Prostate gland (tissue), 2 donors: ENCODE results near the gene C1QTNF9. TPM values are rescaled to one million over a fixed set of nuclear protein-coding genes. Genes with fewer than 3 reads are reported as not detected.

Experiments used
- DNase-seq: peaks from one replicate; pipeline ENCODE4 v3.0.0-alpha.2; 2019; ENCODE audit warnings: low spot score
- H3K27ac ChIP-seq, 2 donors: fragments of 200-600 bp; sonication (generic); 2 replicates each; pipeline ENCODE4 v1.5.1; 2017 to 2019
- H3K27me3 ChIP-seq: fragments of 200-600 bp; sonication (generic); replicated peaks from 2 replicates; pipeline ENCODE4 v1.5.1; 2019; ENCODE audit not compliant: insufficient read depth
- H3K36me3 ChIP-seq, 2 donors: fragments of 200-600 bp; sonication (generic); 1 replicate in 1 of 2; 2 replicates in 1 of 2; pipeline versions ENCODE4 v1.5.1 to v1.8.1; 2017 to 2019
- H3K4me1 ChIP-seq: fragments of 200-600 bp; sonication (generic); replicated peaks from 2 replicates; pipeline ENCODE4 v1.5.1; 2019
- H3K4me3 ChIP-seq, 2 donors: fragments of 200-600 bp; sonication (generic); 2 replicates each; pipeline ENCODE4 v1.5.1; 2017 to 2019
- H3K9me3 ChIP-seq: fragments of 200-600 bp; sonication (generic); 2 replicates; pipeline ENCODE4 v1.5.1; 2017
- CTCF ChIP-seq, 4 experiments: fragments of 200-600 bp in 2 of 4; fragments of 450-650 bp in 2 of 4; sonication (generic) in 2 of 4; IDR thresholded peaks; 1 replicate in 3 of 4; 2 replicates in 1 of 4; pipeline ENCODE4 v1.5.1; 2016 to 2019; ENCODE audit warnings: antibody characterized with exemption in 4 of 4, mild to moderate bottlenecking in 2 of 4, moderate library complexity in 2 of 4
- POLR2A ChIP-seq: fragments of 450-650 bp; IDR thresholded peaks from one replicate; pipeline ENCODE4 v1.6.1; 2016; ENCODE audit warnings: antibody characterized with exemption, mild to moderate bottlenecking
- POLR2AphosphoS5 ChIP-seq: sonication (generic); formaldehyde crosslinking; IDR thresholded peaks from one replicate; pipeline ENCODE4 v1.6.1; 2017; ENCODE audit warnings: antibody characterized with exemption
- WGBS: methylation state at CpG from one replicate; pipeline ENCODE4 v1.1.5; 2018; 5-methylcytosine and 5-hydroxymethylcytosine counted together
- intact Hi-C: fragments of 100-400 bp; cut with DNase I; formaldehyde crosslinking; loops from one replicate; pipeline ENCODE4 v1.14.2; 2022
- total RNA-seq, 2 donors: library from RNA; depleted of rRNA; stranded (reverse); fragments of >200 nt; gene quantifications; one replicate each; pipeline ENCODE4 v1.1.0, GENCODE V29; 2016

Gene C1QTNF9
- total RNA-seq, 2 donors from 2014 or later, result 0.85 TPM; not detected in 1

DNA sequence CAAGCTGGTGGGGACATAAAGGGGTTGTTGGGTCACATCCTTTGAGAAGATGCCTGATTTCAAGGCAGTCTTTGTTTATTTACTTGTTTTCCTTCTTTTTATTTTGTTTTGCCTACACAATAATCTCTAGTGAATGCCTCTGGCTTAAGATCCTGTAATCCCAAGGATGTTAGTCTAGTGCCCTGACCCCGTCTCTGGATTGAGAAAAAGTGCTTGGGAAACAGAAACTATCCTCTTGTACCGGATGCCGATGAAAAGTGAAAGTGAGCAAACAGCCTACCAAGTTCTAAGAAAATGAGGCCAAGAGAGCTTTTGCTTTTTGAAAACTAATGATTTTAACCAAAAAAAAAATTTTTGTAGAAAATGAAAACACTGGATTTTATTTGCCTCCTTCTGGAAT, 42.1 kb upstream of the C1QTNF9 start:
- H3K27ac ChIP-seq, result peak overlapping the region in 1 of 2 donors; percentile 21
- DNase-seq, result no peak
- TF ChIP-seq CTCF (IDR thresholded peaks at IDR 0.05), result no peak
- TF ChIP-seq POLR2A, result no peak
- no peak for TF ChIP-seq POLR2AphosphoS5
- no peaks in the 10 kb centered on the region for H3K9me3 ChIP-seq
- intact Hi-C loops, result no loop called here
- 81% methylated on average over 3 of the region's 3 CpGs for WGBS
- no peaks in the 10 kb centered on the region for H3K27me3 ChIP-seq
- H3K4me1 ChIP-seq, result peaks cover 5% of the 10 kb centered on the region
- no peaks in the 10 kb centered on the region for H3K36me3 ChIP-seq
- no peak overlapping the region for H3K4me3 ChIP-seq

DNA sequence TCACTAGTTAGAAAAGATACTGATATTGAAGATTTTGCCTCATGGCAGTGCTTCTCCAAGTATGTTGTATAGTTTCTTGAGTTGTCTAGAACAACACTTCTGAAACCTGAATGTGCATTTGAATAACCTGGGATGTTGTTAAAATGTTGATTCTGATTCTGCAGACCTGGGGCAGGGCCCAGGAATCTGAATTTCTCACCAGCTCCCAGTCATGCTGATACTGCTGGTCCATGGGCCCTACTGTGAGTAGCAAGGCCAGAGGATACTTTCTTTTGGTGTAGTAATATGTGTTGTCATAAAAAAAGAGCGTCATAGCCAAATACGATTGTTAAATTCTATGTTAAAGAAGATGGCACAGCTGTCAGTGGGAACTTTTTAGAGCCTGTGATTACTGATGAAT, 41.6 kb upstream of the C1QTNF9 start:
- no peaks in the 10 kb centered on the region for H3K9me3 ChIP-seq
- WGBS, result 91% methylated on average over 2 of the region's 2 CpGs
- peaks cover 7% of the 10 kb centered on the region for H3K4me1 ChIP-seq
- no peak for DNase-seq
- intact Hi-C loops, result no loop called here
- TF ChIP-seq CTCF (IDR thresholded peaks at IDR 0.05) (no peak), POLR2A (no peak), POLR2AphosphoS5 (no peak)
- no peak overlapping the region for H3K4me3 ChIP-seq
- H3K27ac ChIP-seq, result no peak overlapping the region
- no peaks in the 10 kb centered on the region for H3K36me3 ChIP-seq
- no peaks in the 10 kb centered on the region for H3K27me3 ChIP-seq

DNA sequence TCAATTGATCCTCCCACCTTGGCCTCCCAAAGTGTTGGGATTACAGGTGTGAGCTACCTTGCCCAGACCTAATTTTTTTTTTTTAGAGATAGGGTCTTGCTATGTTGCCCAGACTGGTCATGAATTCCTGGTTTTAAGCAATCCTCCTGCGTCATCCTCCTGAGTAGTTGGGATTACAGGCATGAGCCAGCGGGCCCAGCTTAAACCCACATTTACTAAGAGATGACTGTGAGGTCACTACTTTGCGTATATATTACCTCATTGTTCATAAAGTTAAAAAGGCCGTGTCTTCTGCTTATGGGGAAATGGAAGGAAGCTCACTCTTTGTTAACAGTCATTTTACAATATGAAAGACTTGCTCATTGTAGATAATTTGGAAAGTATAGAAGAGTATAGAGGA, 39.6 kb upstream of the C1QTNF9 start:
- H3K9me3 ChIP-seq, result no peaks in the 10 kb centered on the region
- no peaks in the 10 kb centered on the region for H3K36me3 ChIP-seq
- H3K4me3 ChIP-seq, result no peak overlapping the region
- TF ChIP-seq POLR2AphosphoS5 (no peak), CTCF (IDR thresholded peaks at IDR 0.05) (no peak), POLR2A (no peak)
- WGBS, result 94% methylated on average over 4 of the region's 4 CpGs
- H3K4me1 ChIP-seq, result peaks cover 7% of the 10 kb centered on the region
- intact Hi-C loops, result no loop called here
- no peaks in the 10 kb centered on the region for H3K27me3 ChIP-seq
- no peak for DNase-seq
- H3K27ac ChIP-seq, result no peak overlapping the region

GRCh38 chr13:24270639-24271141, 38.7 kb upstream of the C1QTNF9 start:
- WGBS, result 10% methylated on average over 10 of the region's 10 CpGs
- Histone ChIP-seq H3K9me3 (no peaks in the 10 kb centered on the region), H3K36me3 (no peaks in the 10 kb centered on the region), H3K27me3 (no peaks in the 10 kb centered on the region), H3K4me3 (no peak overlapping the region), H3K4me1 (peaks cover 7% of the 10 kb centered on the region), H3K27ac (peak overlapping the region; percentile 29 to 49)
- no peak for TF ChIP-seq POLR2A
- TF ChIP-seq CTCF (IDR thresholded peaks at IDR 0.05), result peak in 2 of 4 experiments; percentile 12 to 50
- TF ChIP-seq POLR2AphosphoS5, result peak; percentile 4
- DNase-seq, result no peak
- intact Hi-C loops, result no loop called here

GRCh38 chr13:24271231-24271600, 38.2 kb upstream of the C1QTNF9 start:
- Histone ChIP-seq H3K27ac (peak overlapping the region; percentile 49 to 65), H3K4me1 (peaks cover 7% of the 10 kb centered on the region), H3K4me3 (peak overlapping the region in 1 of 2 donors; percentile 22), H3K9me3 (no peaks in the 10 kb centered on the region), H3K27me3 (no peaks in the 10 kb centered on the region), H3K36me3 (no peaks in the 10 kb centered on the region)
- no peak for DNase-seq
- intact Hi-C loops, result no loop called here
- TF ChIP-seq CTCF (IDR thresholded peaks at IDR 0.05) (no peak), POLR2A (no peak), POLR2AphosphoS5 (no peak)
- 45% methylated on average over 1 of the region's 1 CpG for WGBS
